ENCODE measurements around the gene PIGU. TPM values are rescaled to one million over a fixed set of nuclear protein-coding genes. Genes with fewer than 3 reads are reported as not detected.

Gene PIGU
- total RNA-seq, 1 donor from 2014 or later = 5.5 TPM

- TF ChIP-seq CTCF (IDR thresholded peaks at IDR 0.05; ENCODE audit: insufficient read depth, low read length, severe bottlenecking) = no peak
- no peak for FAIRE-seq
Observed at GRCh38 chr20:34543463-34544056, 133.3 kb downstream of the PIGU start.

GRCh38 chr20:34542439-34542838 lies 134.5 kb downstream of the PIGU start:
- DNase-seq (ENCODE audit: low read depth) (no peak), FAIRE-seq (no peak)
- Histone ChIP-seq H3K27me3 (ENCODE audit: control insufficient read depth, insufficient read depth, low read length) (no peaks in the 10 kb centered on the region), H3K36me3 (ENCODE audit: control insufficient read depth, insufficient read depth, low read length) (peaks cover 15% of the 10 kb centered on the region), H3K4me3 (ENCODE audit: low read depth, low read length) (no peak overlapping the region)
- no peak for TF ChIP-seq CTCF (IDR thresholded peaks at IDR 0.05; ENCODE audit: insufficient read depth, low read length, severe bottlenecking)

More at GRCh38 chr20:34543463-34544056, 133.3 kb downstream of the PIGU start:
- Histone ChIP-seq H3K4me3 (ENCODE audit: low read depth, low read length) (no peak overlapping the region), H3K36me3 (ENCODE audit: control insufficient read depth, insufficient read depth, low read length) (peaks cover 15% of the 10 kb centered on the region), H3K27me3 (ENCODE audit: control insufficient read depth, insufficient read depth, low read length) (no peaks in the 10 kb centered on the region)
- DNase-seq (ENCODE audit: low read depth) = no peak

GRCh38 chr20:34541917-34542316 lies 135.0 kb downstream of the PIGU start:
- no peak for FAIRE-seq
- Histone ChIP-seq H3K4me3 (ENCODE audit: low read depth, low read length) (no peak overlapping the region), H3K36me3 (ENCODE audit: control insufficient read depth, insufficient read depth, low read length) (peaks cover 15% of the 10 kb centered on the region), H3K27me3 (ENCODE audit: control insufficient read depth, insufficient read depth, low read length) (no peaks in the 10 kb centered on the region)
- TF ChIP-seq CTCF (IDR thresholded peaks at IDR 0.05; ENCODE audit: insufficient read depth, low read length, severe bottlenecking) = no peak
- no peak for DNase-seq (ENCODE audit: low read depth)

GRCh38 chr20:34541264-34541901 lies 135.5 kb downstream of the PIGU start:
- no peak for TF ChIP-seq CTCF (IDR thresholded peaks at IDR 0.05; ENCODE audit: insufficient read depth, low read length, severe bottlenecking)
- FAIRE-seq = no peak
- DNase-seq (ENCODE audit: low read depth) = no peak
- Histone ChIP-seq H3K4me3 (ENCODE audit: low read depth, low read length) (no peak overlapping the region), H3K36me3 (ENCODE audit: control insufficient read depth, insufficient read depth, low read length) (peaks cover 17% of the 10 kb centered on the region), H3K27me3 (ENCODE audit: control insufficient read depth, insufficient read depth, low read length) (no peaks in the 10 kb centered on the region)

GRCh38 chr20:34540596-34541263 lies 136.2 kb downstream of the PIGU start:
- TF ChIP-seq CTCF (IDR thresholded peaks at IDR 0.05; ENCODE audit: insufficient read depth, low read length, severe bottlenecking) = no peak
- no peaks in the 10 kb centered on the region for H3K27me3 ChIP-seq (ENCODE audit: control insufficient read depth, insufficient read depth, low read length)
- DNase-seq (ENCODE audit: low read depth) (no peak), FAIRE-seq (no peak)
- peaks cover 23% of the 10 kb centered on the region for H3K36me3 ChIP-seq (ENCODE audit: control insufficient read depth, insufficient read depth, low read length)
- no peak overlapping the region for H3K4me3 ChIP-seq (ENCODE audit: low read depth, low read length)
